GM23338 (cell line): ENCODE data around the gene GALNT14.

Experiments used
- EZH2phosphoT487 ChIP-seq: fragments of 200-600 bp; sonication (generic); IDR thresholded peaks from one replicate; pipeline ENCODE4 v1.8.1; 2018; ENCODE audit warnings: antibody characterized with exemption; ENCODE audit not compliant: unreplicated experiment
- NANOG ChIP-seq: IDR thresholded peaks from 2 replicates; pipeline ENCODE4 v1.6.1; 2016; ENCODE audit warnings: antibody characterized with exemption, borderline replicate concordance
- POLR2AphosphoS5 ChIP-seq: IDR thresholded peaks from 2 replicates; pipeline ENCODE4 v1.6.1; 2016; ENCODE audit warnings: antibody characterized with exemption, low read depth
- STAT1 ChIP-seq: IDR thresholded peaks from one replicate; pipeline ENCODE4 v1.6.1; 2016; ENCODE audit warnings: antibody characterized with exemption; ENCODE audit not compliant: unreplicated experiment
- ZNF114 ChIP-seq: fragments of 250-450 bp; sonication (Bioruptor Pico); IDR thresholded peaks from 2 replicates; pipeline ENCODE4 v1.5.0; 2020; ENCODE audit warnings: mild to moderate bottlenecking, moderate library complexity
- TF ChIP-seq, protein P1 (sequence below), 2 experiments: fragments of 200-600 bp in 1 of 2; sonication (generic) in 1 of 2; conservative IDR thresholded peaks; 2 replicates each; pipeline versions ENCODE4 v1.5.1 to v1.6.1; 2016 to 2017; ENCODE audit warnings: antibody characterized with exemption in 2 of 2, low read depth in 2 of 2, mild to moderate bottlenecking in 2 of 2, moderate library complexity in 1 of 2

DNA sequence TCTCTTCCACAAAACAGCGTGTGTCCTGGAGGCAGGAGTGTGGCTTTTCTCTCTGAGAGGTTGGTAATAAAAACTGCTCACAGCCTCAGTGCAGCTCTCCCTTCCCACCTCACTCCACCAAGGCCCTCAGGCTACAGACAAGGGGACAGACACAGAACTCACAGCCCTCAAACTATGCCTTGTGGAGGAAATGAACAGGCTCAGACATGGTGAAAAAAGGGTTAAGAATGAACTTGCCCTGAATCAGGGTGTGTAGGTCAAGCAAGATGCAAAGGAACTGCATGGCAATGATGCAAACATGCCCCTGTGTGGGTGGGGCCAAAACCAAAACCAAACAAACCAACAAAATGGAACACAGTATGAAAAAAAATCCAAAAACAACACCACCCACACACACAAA, 125.8 kb downstream of the GALNT14 start:
- TF ChIP-seq, protein P1, sequence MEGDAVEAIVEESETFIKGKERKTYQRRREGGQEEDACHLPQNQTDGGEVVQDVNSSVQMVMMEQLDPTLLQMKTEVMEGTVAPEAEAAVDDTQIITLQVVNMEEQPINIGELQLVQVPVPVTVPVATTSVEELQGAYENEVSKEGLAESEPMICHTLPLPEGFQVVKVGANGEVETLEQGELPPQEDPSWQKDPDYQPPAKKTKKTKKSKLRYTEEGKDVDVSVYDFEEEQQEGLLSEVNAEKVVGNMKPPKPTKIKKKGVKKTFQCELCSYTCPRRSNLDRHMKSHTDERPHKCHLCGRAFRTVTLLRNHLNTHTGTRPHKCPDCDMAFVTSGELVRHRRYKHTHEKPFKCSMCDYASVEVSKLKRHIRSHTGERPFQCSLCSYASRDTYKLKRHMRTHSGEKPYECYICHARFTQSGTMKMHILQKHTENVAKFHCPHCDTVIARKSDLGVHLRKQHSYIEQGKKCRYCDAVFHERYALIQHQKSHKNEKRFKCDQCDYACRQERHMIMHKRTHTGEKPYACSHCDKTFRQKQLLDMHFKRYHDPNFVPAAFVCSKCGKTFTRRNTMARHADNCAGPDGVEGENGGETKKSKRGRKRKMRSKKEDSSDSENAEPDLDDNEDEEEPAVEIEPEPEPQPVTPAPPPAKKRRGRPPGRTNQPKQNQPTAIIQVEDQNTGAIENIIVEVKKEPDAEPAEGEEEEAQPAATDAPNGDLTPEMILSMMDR (conservative IDR thresholded peaks at IDR 0.05; ENCODE audit: low read depth in 2 of 2), result no peak
- TF ChIP-seq POLR2AphosphoS5, result no peak
- TF ChIP-seq NANOG, result no peak
- TF ChIP-seq STAT1, result no peak
- TF ChIP-seq EZH2phosphoT487, result no peak
- no peak for TF ChIP-seq ZNF114 (CRISPR knock-in tag)
